ENCODE measurements around the gene SLC15A3.

SLC15A3 gene

DNA sequence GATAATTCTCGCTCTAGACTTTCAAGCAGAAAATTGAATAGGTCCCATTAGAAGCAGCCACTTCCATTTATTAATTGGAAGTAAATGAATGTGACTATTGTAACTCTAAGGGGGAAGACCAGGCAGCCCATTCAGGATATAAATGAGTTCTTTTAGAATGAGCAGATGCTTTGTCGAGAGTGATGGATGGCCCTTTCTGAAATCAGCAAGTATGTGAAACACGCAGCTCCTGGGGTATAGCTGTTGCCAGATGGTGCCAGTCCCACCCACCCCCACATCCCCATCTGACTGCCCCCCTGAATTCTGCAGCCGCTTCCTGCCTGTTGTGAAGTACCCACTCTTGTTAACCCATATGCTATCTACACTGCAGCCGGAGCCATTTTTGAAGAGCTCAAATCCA, 3.7 kb downstream of the SLC15A3 start:
- Histone ChIP-seq H3K23ac (ENCODE audit: low read length in 2 of 2) (no peak overlapping the region), H3K9ac (ENCODE audit: low read length) (no peak overlapping the region), H3K27ac (ENCODE audit: low read length, poor library complexity, severe bottlenecking) (no peak overlapping the region), H2BK5ac (ENCODE audit: low read depth, low read length, poor library complexity, severe bottlenecking) (no peak overlapping the region), H3K4me3 (ENCODE audit: insufficient read depth in 1 of 2, low read depth in 1 of 2, low read length in 2 of 2) (no peak overlapping the region), H3K4ac (ENCODE audit: low read depth in 1 of 2, low read length in 2 of 2) (no peak overlapping the region), H3K79me1 (replicated peaks; ENCODE audit: low read length, poor library complexity, severe bottlenecking) (peaks cover 10% of the 10 kb centered on the region), H3K4me1 (ENCODE audit: control insufficient read depth, insufficient read depth, low read depth, low read length) (peaks cover 23% of the 10 kb centered on the region), H3K14ac (ENCODE audit: low read length in 2 of 2) (no peak overlapping the region), H3K36me3 (ENCODE audit: control insufficient read depth in 1 of 2, insufficient read depth in 2 of 2, low read depth in 1 of 2, low read length in 2 of 2) (peaks cover 10 to 25% of the 10 kb centered on the region in 2 experiments), H3K4me2 (ENCODE audit: low read length, poor library complexity, severe bottlenecking) (no peak overlapping the region), H2AFZ (ENCODE audit: low read depth, low read length) (no peak overlapping the region), H2BK120ac (ENCODE audit: low read depth, low read length) (no peak overlapping the region), H2BK15ac (ENCODE audit: low read depth, poor library complexity, severe bottlenecking) (no peak overlapping the region), H3K18ac (ENCODE audit: low read depth in 1 of 2, low read length in 2 of 2) (no peak overlapping the region), H4K91ac (ENCODE audit: low read length) (no peak overlapping the region), H3K27me3 (ENCODE audit: control insufficient read depth in 1 of 2, insufficient read depth in 1 of 2, low read length in 2 of 2) (no peaks in the 10 kb centered on the region), H2AK5ac (ENCODE audit: low read length, severe bottlenecking) (no peak overlapping the region), H3K9me3 (ENCODE audit: control insufficient read depth, low read length) (no peaks in the 10 kb centered on the region), H2BK12ac (ENCODE audit: low read length in 2 of 2) (no peak overlapping the region), H4K8ac (ENCODE audit: low read length) (no peak overlapping the region)
- no peak for DNase-seq
- WGBS, result 75% methylated on average over 5 of the region's 5 CpGs

DNA sequence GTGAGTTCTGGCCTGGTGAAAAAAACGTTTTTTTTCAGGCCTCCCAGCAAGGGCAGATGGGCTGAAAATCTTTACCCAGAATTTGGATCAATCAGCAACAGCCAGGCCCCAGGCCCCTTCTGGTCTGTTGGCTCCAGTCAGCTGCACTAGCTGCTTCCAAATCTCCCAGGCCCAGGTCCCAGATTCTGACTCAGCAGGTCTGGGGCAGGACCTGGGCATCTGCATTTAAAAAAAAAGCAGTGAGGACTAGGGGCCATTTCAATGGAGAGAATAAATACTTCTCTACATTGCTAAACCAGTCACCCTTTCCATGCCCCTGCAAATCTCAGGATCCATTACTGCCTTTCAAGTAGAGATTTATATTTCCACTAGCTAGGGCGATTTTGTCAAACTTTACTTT, 4.3 kb downstream of the SLC15A3 start:
- H3K9ac ChIP-seq (ENCODE audit: low read length), result peak overlapping the region; percentile 51
- no peak overlapping the region for H3K27ac ChIP-seq (ENCODE audit: low read length, poor library complexity, severe bottlenecking)
- no peak overlapping the region for H4K91ac ChIP-seq (ENCODE audit: low read length)
- H2BK5ac ChIP-seq (ENCODE audit: low read depth, low read length, poor library complexity, severe bottlenecking), result no peak overlapping the region
- H3K4me3 ChIP-seq (ENCODE audit: insufficient read depth in 1 of 2, low read depth in 1 of 2, low read length in 2 of 2), result no peak overlapping the region
- no peak overlapping the region for H3K23ac ChIP-seq (ENCODE audit: low read length in 2 of 2)
- 50% methylated on average over 2 of the region's 2 CpGs for WGBS
- H2BK15ac ChIP-seq (ENCODE audit: low read depth, poor library complexity, severe bottlenecking), result no peak overlapping the region
- H4K8ac ChIP-seq (ENCODE audit: low read length), result no peak overlapping the region
- H3K4me1 ChIP-seq (ENCODE audit: control insufficient read depth, insufficient read depth, low read depth, low read length), result peaks cover 22% of the 10 kb centered on the region
- H2BK12ac ChIP-seq (ENCODE audit: low read length in 2 of 2), result no peak overlapping the region
- no peak overlapping the region for H3K18ac ChIP-seq (ENCODE audit: low read depth in 1 of 2, low read length in 2 of 2)
- peaks cover 12 to 27% of the 10 kb centered on the region in 2 experiments for H3K36me3 ChIP-seq (ENCODE audit: control insufficient read depth in 1 of 2, insufficient read depth in 2 of 2, low read depth in 1 of 2, low read length in 2 of 2)
- H3K4ac ChIP-seq (ENCODE audit: low read depth in 1 of 2, low read length in 2 of 2), result no peak overlapping the region
- no peak overlapping the region for H2AK5ac ChIP-seq (ENCODE audit: low read length, severe bottlenecking)
- no peak overlapping the region for H2BK120ac ChIP-seq (ENCODE audit: low read depth, low read length)
- no peaks in the 10 kb centered on the region for H3K27me3 ChIP-seq (ENCODE audit: control insufficient read depth in 1 of 2, insufficient read depth in 1 of 2, low read length in 2 of 2)
- no peak for DNase-seq
- peaks cover 10% of the 10 kb centered on the region for H3K79me1 ChIP-seq (replicated peaks; ENCODE audit: low read length, poor library complexity, severe bottlenecking)
- no peaks in the 10 kb centered on the region for H3K9me3 ChIP-seq (ENCODE audit: control insufficient read depth, low read length)
- no peak overlapping the region for H3K14ac ChIP-seq (ENCODE audit: low read length in 2 of 2)
- H3K4me2 ChIP-seq (ENCODE audit: low read length, poor library complexity, severe bottlenecking), result no peak overlapping the region
- H2AFZ ChIP-seq (ENCODE audit: low read depth, low read length), result no peak overlapping the region

DNA sequence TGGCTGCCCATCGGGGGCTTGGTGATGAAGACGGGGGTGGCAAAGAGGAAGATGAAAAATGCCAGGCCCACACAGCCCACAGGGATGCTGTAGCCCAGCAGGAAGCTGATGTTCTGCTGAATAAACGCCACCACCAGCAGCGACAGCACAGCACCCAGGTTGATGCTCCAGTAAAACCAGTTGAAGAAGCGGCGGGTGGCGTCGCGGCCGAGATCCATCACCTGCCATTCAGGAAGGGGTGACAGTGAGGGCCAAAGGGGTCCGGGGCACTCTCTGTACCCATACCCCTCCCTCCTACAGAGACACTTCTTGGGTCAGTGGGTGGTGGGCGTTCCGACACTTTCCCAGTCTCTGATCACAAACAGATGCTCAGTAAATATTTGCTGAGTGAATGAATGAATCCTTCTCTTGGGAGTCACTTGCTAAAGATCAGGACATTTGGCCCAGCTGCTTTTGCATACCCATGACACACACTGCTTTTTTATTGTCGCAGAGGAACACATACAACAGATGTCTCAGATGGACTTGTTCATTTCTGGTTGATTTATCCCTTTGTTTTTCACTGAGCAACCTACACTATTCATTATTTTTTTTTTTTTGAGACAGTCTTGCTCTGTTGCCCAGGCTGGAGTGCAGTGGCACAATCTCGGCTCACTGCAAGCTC, 5.2 kb downstream of the SLC15A3 start:
- Histone ChIP-seq H2BK15ac (ENCODE audit: low read depth, poor library complexity, severe bottlenecking) (no peak overlapping the region), H4K91ac (ENCODE audit: low read length) (no peak overlapping the region), H3K9ac (ENCODE audit: low read length) (no peak overlapping the region), H2AFZ (ENCODE audit: low read depth, low read length) (no peak overlapping the region), H2BK120ac (ENCODE audit: low read depth, low read length) (no peak overlapping the region), H3K23ac (ENCODE audit: low read length in 2 of 2) (no peak overlapping the region), H3K27ac (ENCODE audit: low read length, poor library complexity, severe bottlenecking) (no peak overlapping the region), H2AK5ac (ENCODE audit: low read length, severe bottlenecking) (no peak overlapping the region), H3K14ac (ENCODE audit: low read length in 2 of 2) (no peak overlapping the region), H3K4ac (ENCODE audit: low read depth in 1 of 2, low read length in 2 of 2) (no peak overlapping the region), H2BK12ac (ENCODE audit: low read length in 2 of 2) (no peak overlapping the region), H3K4me2 (ENCODE audit: low read length, poor library complexity, severe bottlenecking) (no peak overlapping the region), H2BK5ac (ENCODE audit: low read depth, low read length, poor library complexity, severe bottlenecking) (no peak overlapping the region), H3K18ac (ENCODE audit: low read depth in 1 of 2, low read length in 2 of 2) (no peak overlapping the region), H4K8ac (ENCODE audit: low read length) (no peak overlapping the region), H3K4me3 (ENCODE audit: insufficient read depth in 1 of 2, low read depth in 1 of 2, low read length in 2 of 2) (no peak overlapping the region), H3K4me1 (ENCODE audit: control insufficient read depth, insufficient read depth, low read depth, low read length) (peaks cover 14% of the 10 kb centered on the region), H3K9me3 (ENCODE audit: control insufficient read depth, low read length) (no peaks in the 10 kb centered on the region), H3K79me1 (replicated peaks; ENCODE audit: low read length, poor library complexity, severe bottlenecking) (peaks cover 10% of the 10 kb centered on the region), H3K27me3 (ENCODE audit: control insufficient read depth in 1 of 2, insufficient read depth in 1 of 2, low read length in 2 of 2) (no peaks in the 10 kb centered on the region), H3K36me3 (ENCODE audit: control insufficient read depth in 1 of 2, insufficient read depth in 2 of 2, low read depth in 1 of 2, low read length in 2 of 2) (peaks cover 21 to 37% of the 10 kb centered on the region in 2 experiments)
- no peak for DNase-seq
- 89% methylated on average over 6 of the region's 15 CpGs for WGBS

DNA sequence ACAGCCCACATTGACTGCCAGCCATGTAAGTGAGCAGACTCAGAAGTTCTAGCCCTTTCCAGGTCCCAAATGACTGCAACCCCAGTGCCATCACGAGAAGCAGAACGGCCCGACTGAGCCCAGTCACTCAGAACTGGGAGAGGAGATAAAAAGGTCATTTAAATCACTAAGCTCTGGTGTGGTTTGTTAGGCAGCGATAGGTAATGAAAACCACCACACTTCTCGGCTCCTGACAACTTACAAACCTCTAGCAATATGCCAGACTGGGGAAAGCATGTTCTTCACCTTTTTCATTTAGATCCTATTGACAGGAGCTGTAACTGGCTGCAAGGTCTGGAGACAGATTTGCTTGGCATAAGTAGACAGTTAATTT, 6.7 kb downstream of the SLC15A3 start:
- no peak overlapping the region for H3K9ac ChIP-seq (ENCODE audit: low read length)
- no peak overlapping the region for H3K18ac ChIP-seq (ENCODE audit: low read depth in 1 of 2, low read length in 2 of 2)
- H2BK15ac ChIP-seq (ENCODE audit: low read depth, poor library complexity, severe bottlenecking), result no peak overlapping the region
- H2AK5ac ChIP-seq (ENCODE audit: low read length, severe bottlenecking), result no peak overlapping the region
- H3K36me3 ChIP-seq (ENCODE audit: control insufficient read depth in 1 of 2, insufficient read depth in 2 of 2, low read depth in 1 of 2, low read length in 2 of 2), result peaks cover 27 to 51% of the 10 kb centered on the region in 2 experiments
- H3K4me1 ChIP-seq (ENCODE audit: control insufficient read depth, insufficient read depth, low read depth, low read length), result peaks cover 4% of the 10 kb centered on the region
- H2BK120ac ChIP-seq (ENCODE audit: low read depth, low read length), result no peak overlapping the region
- H3K23ac ChIP-seq (ENCODE audit: low read length in 2 of 2), result no peak overlapping the region
- no peak overlapping the region for H3K4me2 ChIP-seq (ENCODE audit: low read length, poor library complexity, severe bottlenecking)
- H3K14ac ChIP-seq (ENCODE audit: low read length in 2 of 2), result no peak overlapping the region
- peaks cover 6% of the 10 kb centered on the region for H3K79me1 ChIP-seq (replicated peaks; ENCODE audit: low read length, poor library complexity, severe bottlenecking)
- H2BK12ac ChIP-seq (ENCODE audit: low read length in 2 of 2), result no peak overlapping the region
- DNase-seq, result no peak
- H4K91ac ChIP-seq (ENCODE audit: low read length), result no peak overlapping the region
- 82% methylated on average over 3 of the region's 5 CpGs for WGBS
- H3K9me3 ChIP-seq (ENCODE audit: control insufficient read depth, low read length), result no peaks in the 10 kb centered on the region
- H2AFZ ChIP-seq (ENCODE audit: low read depth, low read length), result no peak overlapping the region
- H2BK5ac ChIP-seq (ENCODE audit: low read depth, low read length, poor library complexity, severe bottlenecking), result no peak overlapping the region
- H3K27ac ChIP-seq (ENCODE audit: low read length, poor library complexity, severe bottlenecking), result no peak overlapping the region
- no peak overlapping the region for H3K4ac ChIP-seq (ENCODE audit: low read depth in 1 of 2, low read length in 2 of 2)
- no peaks in the 10 kb centered on the region for H3K27me3 ChIP-seq (ENCODE audit: control insufficient read depth in 1 of 2, insufficient read depth in 1 of 2, low read length in 2 of 2)
- no peak overlapping the region for H4K8ac ChIP-seq (ENCODE audit: low read length)
- no peak overlapping the region for H3K4me3 ChIP-seq (ENCODE audit: insufficient read depth in 1 of 2, low read depth in 1 of 2, low read length in 2 of 2)
